ENCODE results near the gene LOXHD1. TPM values are rescaled to one million over a fixed set of nuclear protein-coding genes. Genes with fewer than 3 reads are reported as not detected.
A peak's percentile ranks its signal among the peaks of the same experiment; 100 is the strongest.

LOXHD1 gene
- total and polyA plus RNA-seq, 2 of the 4 experiments (the other 2 are of a cell fraction): not detected

- in situ Hi-C loops (cut with MboI; ENCODE audit: low sequenced_read_pairs): no loop called here
- Histone ChIP-seq H2BK15ac (ENCODE audit: low read depth, low read length) (no peak overlapping the region), H3K9me1 (ENCODE audit: insufficient read depth, low read length) (no peaks in the 10 kb centered on the region), H3K4ac (ENCODE audit: low read depth, low read length) (no peak overlapping the region), H2BK120ac (ENCODE audit: low read depth, low read length) (no peak overlapping the region), H4K91ac (ENCODE audit: insufficient read depth, low read depth, low read length) (no peak overlapping the region), H3K27ac (ENCODE audit: insufficient read depth, low read length) (no peak overlapping the region), H2AFZ (replicated peaks; ENCODE audit: low read length, poor library complexity) (no peak overlapping the region), H3K9ac (ENCODE audit: low read depth, low read length) (no peak overlapping the region), H4K8ac (ENCODE audit: low read depth in 2 of 2, low read length in 2 of 2) (no peak overlapping the region), H3K18ac (ENCODE audit: low read depth, low read length) (no peak overlapping the region), H3K27me3 (ENCODE audit: control insufficient read depth, insufficient read depth, low read length) (no peaks in the 10 kb centered on the region), H2AK5ac (ENCODE audit: low read depth, low read length) (no peak overlapping the region), H3K14ac (replicated peaks; ENCODE audit: low read depth, low read length) (no peak overlapping the region), H2AK9ac (replicated peaks; ENCODE audit: low read depth, low read length, poor library complexity) (no peak overlapping the region), H3K79me1 (ENCODE audit: low read depth in 1 of 2, low read length in 2 of 2) (no peaks in the 10 kb centered on the region), H3K23ac (ENCODE audit: low read depth, low read length) (no peak overlapping the region), H4K20me1 (ENCODE audit: insufficient read depth, low read length) (no peaks in the 10 kb centered on the region), H2BK5ac (ENCODE audit: low read depth, low read length, poor library complexity, severe bottlenecking) (no peak overlapping the region), H2BK20ac (ENCODE audit: low read depth, low read length) (no peak overlapping the region), H3K4me3 (ENCODE audit: insufficient read depth, low read depth, low read length) (no peak overlapping the region), H3K56ac (ENCODE audit: extremely low read depth, insufficient read depth, low read length) (no peak overlapping the region), H3K36me3 (ENCODE audit: control insufficient read depth, insufficient read depth, low read length) (no peaks in the 10 kb centered on the region), H3K4me2 (ENCODE audit: low read depth, low read length) (no peak overlapping the region), H3K4me1 (ENCODE audit: control insufficient read depth, insufficient read depth, low read length) (no peaks in the 10 kb centered on the region), H3K9me3 (ENCODE audit: control insufficient read depth, insufficient read depth, low read length) (no peaks in the 10 kb centered on the region), H4K5ac (ENCODE audit: low read depth, low read length) (no peak overlapping the region)
- TF ChIP-seq BHLHE40 (IDR thresholded peaks at IDR 0.05; ENCODE audit: low read depth, low read length) (no peak), CEBPB (IDR thresholded peaks at IDR 0.05; ENCODE audit: low read depth, low read length) (peak; percentile 94)
- ATAC-seq (ENCODE audit: low read depth) (no peak), DNase-seq (peak; percentile 17)
- CTCF ChIA-PET: no interaction called here
- intact Hi-C loops (cut with micrococcal nuclease): no loop called here
- no TSS peak for BruUV-seq (replicated peaks)
- WGBS, 2 experiments (ENCODE audit: extremely low coverage in 2 of 2, insufficient read length in 1 of 2): 82% methylated on average over 2 of the region's 8 CpGs; no CpG with 5 or more reads in 1 of the 2 experiments
- POLR2A ChIA-PET (ENCODE audit: unreplicated experiment): no interaction called here
- dilution Hi-C loops (cut with HindIII; ENCODE audit: low sequenced_read_pairs, unreplicated experiment): no loop called here
Observed at GRCh38 chr18:46632401-46633071, 24.5 kb downstream of the LOXHD1 start.
